Measurements from ENCODE around the gene SOX14. TPM values are rescaled to one million over a fixed set of nuclear protein-coding genes. Genes with fewer than 3 reads are reported as not detected.
A peak's percentile ranks its signal among the peaks of the same experiment; 100 is the strongest.

The SOX14 gene
- total RNA-seq (2014; rRNA removed; shearing (Covaris generic)) = not detected in 2 replicates

- peak; percentile 29 for DNase-seq (ENCODE audit: low spot score)
These were observed at the start of gene SOX14 for GRCh38 chr3:137764001-137764433. SOX14 (plus strand) TSS chr3:137764315; CDS start chr3:137764785, 470 bp downstream.

- DNase-seq (ENCODE audit: low spot score) = no peak
These were observed 49.6 kb upstream of the SOX14 start for GRCh38 chr3:137714551-137714950.

GRCh38 chr3:137724240-137724639 lies 39.9 kb upstream of the SOX14 start:
- no peak for DNase-seq (ENCODE audit: low spot score)

DNA sequence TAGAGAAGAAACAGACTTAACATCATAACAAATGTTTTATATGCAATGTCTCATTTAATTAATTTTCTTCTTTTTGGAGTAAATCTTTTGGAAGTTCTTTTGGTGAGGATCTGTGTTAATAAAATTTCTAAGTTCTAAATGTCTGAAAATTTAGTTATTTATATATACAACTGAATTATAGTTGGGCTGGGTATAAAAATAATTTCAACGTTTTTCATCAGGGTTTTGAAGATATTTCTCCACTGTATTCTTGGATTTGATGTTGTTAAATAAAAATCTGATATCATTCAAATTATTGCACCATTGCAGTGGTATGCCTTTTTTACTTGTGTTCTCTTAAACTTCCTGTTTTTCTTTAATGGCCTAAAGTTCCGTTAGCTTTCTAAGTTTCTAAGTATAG lies 26.9 kb upstream of the SOX14 start:
- no peak for DNase-seq (ENCODE audit: low spot score)

DNA sequence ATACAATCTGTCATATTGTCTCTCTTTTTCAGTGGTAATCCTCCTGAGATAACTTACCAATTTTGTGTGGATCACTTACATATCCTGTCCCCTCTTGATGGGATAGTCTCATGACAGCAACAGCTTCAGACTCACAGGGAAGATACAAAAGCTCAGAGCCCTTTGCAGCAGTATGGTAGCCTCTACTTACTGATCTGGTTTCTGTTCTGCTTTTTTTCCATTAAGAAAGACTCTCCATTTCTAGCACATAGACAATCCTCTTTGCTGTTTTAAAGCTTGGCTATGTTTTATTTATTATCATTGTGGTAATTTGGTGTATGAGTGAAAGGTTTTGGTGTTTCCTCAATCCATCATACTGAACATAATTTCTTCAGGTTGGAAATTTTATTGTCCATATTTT lies 25.4 kb upstream of the SOX14 start:
- no peak for DNase-seq (ENCODE audit: low spot score)

GRCh38 chr3:137743608-137744007 lies 20.5 kb upstream of the SOX14 start:
- DNase-seq (ENCODE audit: low spot score) = no peak

DNA sequence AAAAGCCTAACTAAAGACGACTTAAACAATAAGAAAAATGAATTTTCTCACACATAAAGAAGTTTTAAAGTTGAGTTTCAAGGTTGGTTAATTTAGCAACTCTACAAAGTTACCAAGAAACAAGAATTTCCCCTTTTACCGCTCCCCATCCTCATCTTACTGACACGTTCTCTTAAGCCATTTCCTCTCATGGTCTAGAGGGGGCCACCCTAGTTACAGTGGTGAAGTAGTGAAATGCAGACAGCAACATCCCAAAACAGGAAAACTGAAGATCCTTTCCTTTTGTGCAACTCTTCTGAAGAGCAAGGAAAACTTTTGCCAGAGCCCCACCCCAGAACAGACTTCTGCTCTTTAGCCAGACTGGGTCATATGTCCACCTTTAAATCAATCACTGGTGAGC lies 17.3 kb upstream of the SOX14 start:
- DNase-seq (ENCODE audit: low spot score) = no peak

GRCh38 chr3:137759505-137759904 lies 4.6 kb upstream of the SOX14 start:
- DNase-seq (ENCODE audit: low spot score) = no peak

GRCh38 chr3:137760341-137761098 lies 3.6 kb upstream of the SOX14 start:
- no peak for DNase-seq (ENCODE audit: low spot score)

DNA sequence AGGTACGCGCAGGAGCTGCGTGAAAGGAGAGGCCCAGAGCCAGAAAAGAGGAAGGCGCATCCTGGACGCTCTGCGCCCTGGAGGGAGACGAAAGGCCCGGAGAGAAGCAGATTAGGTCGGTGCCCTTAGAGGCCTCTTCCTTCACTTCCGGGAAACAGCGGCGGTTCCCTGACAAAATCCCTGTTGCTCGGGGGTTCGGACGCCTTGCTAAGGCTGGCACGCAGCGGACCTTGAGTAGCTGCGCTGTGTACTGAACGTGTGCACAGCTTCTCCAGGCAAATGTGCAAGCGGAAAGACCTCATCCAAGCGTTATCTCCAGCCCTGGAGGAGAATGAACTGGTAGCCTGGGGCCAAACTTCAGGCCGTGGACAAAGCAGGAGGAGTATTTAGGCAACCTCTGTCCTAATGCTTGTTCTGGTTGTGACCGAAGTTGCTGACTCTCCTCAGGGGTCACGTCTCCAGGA lies 3.0 kb upstream of the SOX14 start:
- DNase-seq (ENCODE audit: low spot score) = no peak

GRCh38 chr3:137761563-137762503 lies 2.3 kb upstream of the SOX14 start:
- DNase-seq (ENCODE audit: low spot score) = no peak

GRCh38 chr3:137762674-137763593 lies 1.2 kb upstream of the SOX14 start:
- no peak for DNase-seq (ENCODE audit: low spot score)

DNA sequence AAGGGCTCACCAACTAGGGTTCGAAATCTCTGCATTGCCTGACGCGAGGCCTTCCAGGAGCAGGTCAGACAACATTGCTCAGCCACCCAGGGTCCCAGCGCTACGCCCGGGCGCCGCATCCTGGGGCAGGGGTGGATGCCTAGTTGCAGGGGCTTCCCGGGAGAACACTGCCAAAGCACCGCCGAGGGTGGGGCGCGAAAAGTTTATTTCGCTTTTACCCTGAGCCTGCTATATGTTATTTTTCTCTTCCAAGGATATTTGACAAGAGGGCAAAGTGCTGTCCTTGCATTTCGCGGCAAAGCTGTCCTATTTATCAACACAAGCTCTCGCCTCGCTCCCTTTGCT lies 549 bp upstream of the SOX14 start:
- DNase-seq (ENCODE audit: low spot score) = no peak

- DNase-seq (ENCODE audit: low spot score) = no peak
These were observed 621 bp downstream of the SOX14 start for GRCh38 chr3:137764563-137765309.

- DNase-seq (ENCODE audit: low spot score) = no peak
These were observed 1.4 kb downstream of the SOX14 start for GRCh38 chr3:137765310-137766033.

DNA sequence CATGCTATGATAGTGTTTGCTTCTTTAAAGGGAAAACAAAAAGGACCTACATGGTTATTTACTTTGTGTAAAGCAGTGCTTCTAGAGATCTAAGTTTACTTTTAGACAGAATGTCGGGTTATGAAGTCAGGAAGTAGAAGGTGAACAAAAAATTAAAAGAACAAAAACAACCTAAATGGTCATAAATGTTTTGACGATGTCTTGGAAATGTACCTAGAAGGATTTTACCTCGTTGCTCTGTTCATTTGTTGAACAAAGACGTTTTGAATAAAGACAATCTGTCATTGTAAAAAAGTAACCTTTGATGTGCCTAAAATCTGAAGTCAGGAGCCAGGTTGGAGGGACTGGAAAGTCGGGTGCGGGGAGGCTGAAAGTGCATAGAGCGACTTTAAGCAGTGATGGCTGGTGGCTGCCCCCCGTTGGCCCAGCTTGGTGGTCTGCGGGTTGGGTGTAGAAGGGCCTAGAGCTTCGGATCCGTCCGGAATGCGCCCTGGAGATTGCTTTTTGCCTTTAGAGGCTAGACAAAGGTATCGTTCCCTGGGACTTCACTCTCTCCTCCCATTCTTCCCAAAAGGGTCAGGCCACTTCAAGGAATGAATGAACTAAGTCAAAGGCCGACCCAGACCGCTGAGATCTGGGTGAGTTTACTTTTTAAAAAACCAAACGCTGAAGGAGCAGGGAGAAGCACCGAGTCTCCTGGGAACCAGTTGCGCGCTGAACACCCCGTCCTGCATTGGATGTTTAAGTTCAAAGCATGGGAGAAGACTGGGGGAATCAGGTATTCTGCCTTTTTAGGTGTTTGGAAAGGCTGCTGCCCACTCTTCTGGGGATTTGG lies 2.1 kb downstream of the SOX14 start:
- no peak for DNase-seq (ENCODE audit: low spot score)

GRCh38 chr3:137766876-137767537 lies 2.9 kb downstream of the SOX14 start:
- no peak for DNase-seq (ENCODE audit: low spot score)

GRCh38 chr3:137767538-137768360 lies 3.6 kb downstream of the SOX14 start:
- no peak for DNase-seq (ENCODE audit: low spot score)

Measured in HT-29 (cell line).